Large intestine (tissue), 3 donors: ENCODE results near the gene SHANK2. TPM values are rescaled to one million over a fixed set of nuclear protein-coding genes. Genes with fewer than 3 reads are reported as not detected.

Experiments
- DNase-seq, 2 donors: peaks; one replicate each; pipeline versions ENCODE4 v3.0.0 to v3.0.0-alpha.2; 2013
- H3K27ac ChIP-seq: one replicate; pipeline ENCODE4 v1.5.1; 2013; ENCODE audit warnings: low read length
- H3K27me3 ChIP-seq: 2 replicates; pipeline ENCODE4 v1.6.1; 2013; ENCODE audit warnings: low read length; ENCODE audit not compliant: control insufficient read depth, insufficient read depth
- H3K36me3 ChIP-seq: 2 replicates; pipeline ENCODE4 v1.6.1; 2013; ENCODE audit warnings: low read length; ENCODE audit not compliant: control insufficient read depth, insufficient read depth
- H3K4me1 ChIP-seq: one replicate; pipeline ENCODE4 v1.6.1; 2013; ENCODE audit warnings: low read length; ENCODE audit not compliant: control insufficient read depth, insufficient read depth
- H3K4me3 ChIP-seq: one replicate; pipeline ENCODE4 v1.5.1; 2013; ENCODE audit warnings: low read length
- H3K9me3 ChIP-seq: one replicate; pipeline ENCODE4 v1.6.1; 2013; ENCODE audit warnings: mild to moderate bottlenecking, low read depth, low read length, moderate library complexity; ENCODE audit not compliant: control insufficient read depth
- whole genome bisulfite sequencing: methylation state at CpG from one replicate; pipeline ENCODE4 v1.1.5; 2013; ENCODE audit warnings: low lambda C conversion rate; ENCODE audit not compliant: insufficient coverage; 5-methylcytosine and 5-hydroxymethylcytosine counted together
- polyA plus RNA-seq: library from polyadenylated mRNA; unstranded; fragments of 120-200 nt; gene quantifications from one replicate; pipeline ENCODE4 v1.2.1, GENCODE V29; 2013

The SHANK2 gene
- polyA plus RNA-seq, 1 donor: 16.5 TPM

DNA sequence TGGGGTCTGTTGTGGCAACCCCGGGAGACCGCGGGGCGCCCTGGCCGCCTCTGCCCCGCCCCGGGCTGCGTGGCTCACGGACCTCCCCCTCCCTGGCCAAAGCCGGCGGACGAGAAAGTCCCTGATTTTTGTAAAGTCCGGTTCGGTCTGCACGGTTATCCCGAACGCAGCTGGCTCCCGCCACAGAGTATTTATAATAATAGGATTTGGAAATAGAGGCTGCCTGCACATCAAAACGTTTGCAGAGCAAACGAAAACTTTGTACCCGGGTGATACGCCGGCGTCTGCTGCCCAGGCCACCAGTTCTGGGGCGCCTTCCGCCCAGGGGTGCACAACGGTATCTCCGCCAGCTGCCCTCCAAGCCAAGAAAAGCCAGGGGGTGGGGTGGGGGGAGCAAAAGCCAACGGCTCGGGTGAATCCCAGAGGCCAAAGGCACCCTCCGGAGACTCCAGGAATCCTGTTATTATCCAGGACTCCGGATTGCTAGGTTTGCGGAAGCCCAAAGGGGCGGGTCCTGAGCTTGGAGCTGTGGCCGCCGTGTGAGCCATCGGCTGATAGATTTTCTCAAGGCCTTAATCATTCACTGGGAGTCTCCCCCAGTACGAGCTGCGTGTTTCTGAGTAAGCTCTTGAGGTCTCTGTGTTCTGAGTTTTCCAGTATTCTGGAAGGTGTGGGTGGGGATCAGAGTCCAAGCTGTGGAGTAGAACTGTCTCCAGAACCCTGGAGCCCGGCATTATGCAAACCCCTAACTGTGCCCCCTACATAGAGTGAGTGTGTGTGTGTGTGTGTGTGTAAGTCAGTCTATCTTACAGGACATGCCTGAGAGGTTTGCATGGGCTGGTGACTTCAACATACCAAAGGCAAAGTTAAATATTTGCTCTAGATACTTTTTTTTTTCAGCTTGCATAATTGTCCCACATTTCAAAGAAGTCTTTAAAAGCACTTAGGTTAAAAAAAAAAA is 673 bp upstream of the SHANK2 start:
- H3K27ac ChIP-seq: peak overlapping the region; percentile 91
- H3K36me3 ChIP-seq: no peaks in the 10 kb centered on the region
- H3K27me3 ChIP-seq: peaks cover 13% of the 10 kb centered on the region
- no CpG with 5 or more reads among the region's 40 CpGs for WGBS
- H3K4me1 ChIP-seq: peaks cover 24% of the 10 kb centered on the region
- H3K4me3 ChIP-seq: peak overlapping the region; percentile 57
- peak; percentile 74 to 91 for DNase-seq
- H3K9me3 ChIP-seq: no peaks in the 10 kb centered on the region

DNA sequence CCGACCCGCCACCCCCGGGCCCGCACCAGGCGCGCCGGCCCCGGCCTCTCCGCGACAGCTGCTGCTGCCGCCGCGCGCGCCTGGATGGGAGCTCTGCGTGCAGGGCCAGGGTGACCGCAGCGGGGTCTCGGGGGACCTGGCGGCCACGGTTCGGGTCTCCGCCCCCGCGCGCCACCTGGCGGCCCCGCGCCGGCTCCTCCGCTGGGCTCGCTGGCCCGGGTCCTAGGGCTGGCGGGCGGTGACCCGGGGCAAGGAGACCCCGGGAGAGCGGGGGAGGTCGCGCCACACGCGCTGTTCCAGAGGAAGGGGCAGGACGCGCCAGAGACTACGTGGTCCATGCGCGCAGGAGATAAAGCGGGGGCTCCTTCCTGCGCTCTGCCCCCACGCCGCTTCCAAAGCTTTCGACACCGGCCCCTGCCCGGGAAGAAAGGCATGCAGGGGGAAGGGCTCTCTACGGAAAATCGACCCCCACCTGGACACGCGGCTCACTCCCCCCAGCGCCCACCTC is 562 bp downstream of the SHANK2 start:
- peak in 1 of 2 donors; percentile 67 for DNase-seq
- Histone ChIP-seq H3K27ac (peak overlapping the region; percentile 94), H3K9me3 (no peaks in the 10 kb centered on the region), H3K27me3 (peaks cover 13% of the 10 kb centered on the region), H3K4me3 (peak overlapping the region; percentile 96), H3K4me1 (peaks cover 24% of the 10 kb centered on the region), H3K36me3 (no peaks in the 10 kb centered on the region)
- WGBS: no CpG with 5 or more reads among the region's 59 CpGs

DNA sequence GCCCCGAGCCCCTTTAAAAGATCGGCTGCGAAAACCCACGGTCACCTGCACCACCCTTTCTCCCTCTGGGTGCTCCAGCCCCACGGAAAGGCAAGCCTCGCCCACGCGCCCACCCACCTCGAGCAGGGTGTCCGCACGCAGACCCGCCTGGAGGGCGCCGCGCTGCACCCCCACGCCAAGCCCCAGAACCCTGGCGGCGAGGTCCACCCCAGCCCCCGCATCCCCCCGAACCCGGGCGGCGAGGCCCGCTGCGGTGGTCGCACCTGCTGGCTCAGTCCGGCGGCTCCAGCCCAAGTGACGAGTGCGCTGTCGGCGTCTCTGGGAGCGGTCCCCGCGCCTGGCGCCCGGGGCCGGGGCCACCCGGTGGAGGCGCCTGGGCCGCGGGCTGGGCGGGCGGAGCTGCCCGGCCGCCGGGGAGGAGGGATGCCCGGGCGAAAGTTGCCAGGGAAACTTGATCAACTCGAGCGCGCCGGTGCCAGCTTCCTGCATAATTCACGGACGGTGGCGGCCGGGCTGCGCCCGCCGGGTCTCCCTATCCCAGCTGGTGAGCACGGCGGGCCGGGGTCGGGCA is 1.1 kb downstream of the SHANK2 start:
- Histone ChIP-seq H3K27me3 (peaks cover 13% of the 10 kb centered on the region), H3K4me1 (peaks cover 24% of the 10 kb centered on the region), H3K27ac (no peak overlapping the region), H3K36me3 (no peaks in the 10 kb centered on the region), H3K9me3 (no peaks in the 10 kb centered on the region), H3K4me3 (peak overlapping the region; percentile 50)
- no CpG with 5 or more reads among the region's 64 CpGs for WGBS
- DNase-seq: peak in 1 of 2 donors; percentile 12

DNA sequence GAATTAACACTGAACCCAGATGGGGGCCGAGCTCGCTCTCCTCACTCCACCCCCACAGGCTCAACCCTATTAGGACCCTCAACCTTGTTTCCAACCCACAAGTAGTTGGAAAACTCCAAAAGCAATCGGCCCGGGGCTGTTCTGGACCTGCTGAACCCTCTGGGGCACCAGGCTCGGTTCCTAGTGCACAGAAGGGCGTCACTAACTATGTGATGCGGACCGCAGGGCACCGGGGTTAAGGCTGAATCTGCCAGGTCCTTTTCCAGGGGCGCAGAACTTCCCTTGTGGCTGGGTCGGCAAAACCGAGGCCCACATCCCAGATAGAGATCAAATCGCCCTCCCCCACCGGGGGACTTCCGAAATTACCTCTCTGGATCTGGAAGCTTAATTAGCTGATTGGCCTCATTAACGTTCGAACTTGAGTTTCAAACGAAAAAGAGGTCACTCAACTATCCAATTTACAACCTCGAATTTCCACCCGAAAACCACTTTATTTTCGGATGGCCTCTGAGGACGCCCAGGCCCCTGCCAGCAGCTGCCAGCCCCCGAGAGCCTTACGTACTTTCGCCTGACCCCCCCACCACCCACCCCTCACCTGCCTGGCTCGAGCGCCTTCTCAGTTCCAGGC is 1.7 kb downstream of the SHANK2 start:
- no peak overlapping the region for H3K27ac ChIP-seq
- H3K4me3 ChIP-seq: peak overlapping the region; percentile 50
- peak in 1 of 2 donors; percentile 30 for DNase-seq
- WGBS: no CpG with 5 or more reads among the region's 27 CpGs
- H3K27me3 ChIP-seq: peaks cover 13% of the 10 kb centered on the region
- H3K36me3 ChIP-seq: no peaks in the 10 kb centered on the region
- H3K9me3 ChIP-seq: no peaks in the 10 kb centered on the region
- peaks cover 20% of the 10 kb centered on the region for H3K4me1 ChIP-seq

DNA sequence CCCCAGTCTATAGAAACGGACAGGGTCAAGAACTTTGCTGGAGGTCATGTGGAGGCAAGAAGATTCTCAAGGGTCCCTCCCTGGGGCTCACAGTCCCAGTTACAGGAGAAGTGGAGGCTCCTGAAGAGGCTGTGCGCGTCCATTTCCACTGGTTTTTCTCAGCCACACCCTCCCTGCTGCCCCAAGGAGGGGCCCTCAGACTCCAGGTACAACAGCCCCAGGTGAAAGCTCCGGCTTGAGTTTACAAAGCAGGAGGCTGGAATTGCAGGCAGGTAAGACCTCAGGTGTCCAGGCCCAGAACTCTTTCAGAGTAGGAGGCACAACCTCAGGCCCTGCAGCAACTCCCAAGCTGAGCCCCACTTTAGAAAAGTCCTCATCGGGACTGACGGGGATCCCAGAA is 3.1 kb downstream of the SHANK2 start:
- no peaks in the 10 kb centered on the region for H3K9me3 ChIP-seq
- H3K27ac ChIP-seq: no peak overlapping the region
- H3K4me3 ChIP-seq: no peak overlapping the region
- peaks cover 20% of the 10 kb centered on the region for H3K4me1 ChIP-seq
- DNase-seq: peak in 1 of 2 donors; percentile 37
- H3K36me3 ChIP-seq: no peaks in the 10 kb centered on the region
- no CpG with 5 or more reads among the region's 6 CpGs for WGBS
- H3K27me3 ChIP-seq: peaks cover 13% of the 10 kb centered on the region

DNA sequence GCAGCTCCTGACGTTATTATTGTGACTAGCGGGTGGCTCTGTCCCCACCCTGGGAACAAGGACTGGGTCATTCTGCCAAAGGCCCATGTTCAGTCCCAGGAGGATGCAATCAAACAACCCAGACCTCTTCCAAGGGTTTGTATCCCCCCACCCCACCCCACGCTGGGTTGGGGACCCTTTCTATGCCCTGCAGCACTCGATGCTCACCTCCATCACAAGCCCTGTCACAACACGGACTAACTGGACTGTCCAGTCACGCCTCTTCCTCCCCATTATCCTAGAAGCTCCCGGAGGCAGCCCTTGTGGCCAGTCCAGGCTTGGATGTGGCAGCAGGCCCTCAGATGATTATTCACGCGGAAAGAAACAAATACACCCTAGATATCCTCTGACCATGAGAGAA is 3.7 kb downstream of the SHANK2 start:
- H3K27me3 ChIP-seq: peaks cover 13% of the 10 kb centered on the region
- H3K9me3 ChIP-seq: no peaks in the 10 kb centered on the region
- WGBS: no CpG with 5 or more reads among the region's 9 CpGs
- H3K4me3 ChIP-seq: no peak overlapping the region
- no peak for DNase-seq
- no peak overlapping the region for H3K27ac ChIP-seq
- peaks cover 13% of the 10 kb centered on the region for H3K4me1 ChIP-seq
- H3K36me3 ChIP-seq: no peaks in the 10 kb centered on the region

DNA sequence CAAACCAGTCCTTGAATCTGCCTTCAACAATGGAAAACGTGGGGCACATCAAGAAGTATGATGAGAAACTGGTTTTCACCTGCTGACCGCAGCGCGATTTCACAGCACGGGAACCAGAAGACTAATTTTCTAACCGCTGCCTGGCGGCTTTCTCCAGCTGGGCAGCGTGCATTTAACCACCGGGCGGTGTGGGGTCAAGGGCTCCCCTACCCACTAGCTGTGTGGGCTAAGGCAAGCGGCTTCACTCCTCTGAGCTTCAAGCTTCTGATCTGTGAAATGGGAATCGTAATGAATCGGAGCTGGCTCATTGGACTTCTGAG is 4.2 kb downstream of the SHANK2 start:
- DNase-seq: no peak
- Histone ChIP-seq H3K36me3 (no peaks in the 10 kb centered on the region), H3K9me3 (no peaks in the 10 kb centered on the region), H3K4me1 (peaks cover 11% of the 10 kb centered on the region), H3K27ac (no peak overlapping the region), H3K27me3 (peaks cover 13% of the 10 kb centered on the region), H3K4me3 (no peak overlapping the region)
- WGBS: no CpG with 5 or more reads among the region's 13 CpGs

DNA sequence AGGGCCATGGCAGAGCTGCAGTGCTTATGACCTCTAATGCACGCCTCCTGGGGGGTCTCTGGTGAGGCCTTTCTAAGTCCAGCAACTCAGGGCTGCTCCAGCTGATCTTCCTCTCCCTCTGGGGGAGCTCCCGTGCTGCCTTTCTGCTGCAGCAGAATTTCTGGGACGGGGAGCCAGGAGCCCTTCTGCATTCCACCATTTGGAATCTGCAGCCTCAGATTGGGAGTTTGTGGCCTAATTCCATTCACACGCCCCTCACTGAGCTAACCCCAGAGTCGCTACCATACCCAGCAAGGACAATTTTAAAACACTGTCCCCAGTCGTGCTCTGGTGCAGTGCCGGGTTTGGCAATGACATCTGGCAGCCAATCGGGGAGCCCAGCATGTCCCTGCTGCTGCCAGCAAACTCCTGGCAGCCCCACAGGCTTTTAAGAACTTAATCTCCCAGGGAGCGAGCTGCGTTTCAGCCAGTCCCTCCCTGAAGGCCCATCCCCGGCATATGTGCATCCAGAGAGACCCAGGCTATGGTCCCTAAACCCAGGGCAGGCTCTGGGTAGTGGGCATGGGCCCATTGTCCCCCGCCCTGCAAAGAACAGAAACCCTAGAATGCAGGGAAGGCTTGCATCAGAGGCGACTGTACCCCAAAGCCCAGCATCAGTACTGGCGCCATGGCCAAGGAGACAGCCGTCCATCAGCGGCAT is 4.7 kb downstream of the SHANK2 start:
- Histone ChIP-seq H3K36me3 (no peaks in the 10 kb centered on the region), H3K27me3 (peaks cover 13% of the 10 kb centered on the region), H3K4me1 (peaks cover 11% of the 10 kb centered on the region), H3K27ac (no peak overlapping the region), H3K4me3 (no peak overlapping the region), H3K9me3 (no peaks in the 10 kb centered on the region)
- no CpG with 5 or more reads among the region's 16 CpGs for WGBS
- DNase-seq: no peak

DNA sequence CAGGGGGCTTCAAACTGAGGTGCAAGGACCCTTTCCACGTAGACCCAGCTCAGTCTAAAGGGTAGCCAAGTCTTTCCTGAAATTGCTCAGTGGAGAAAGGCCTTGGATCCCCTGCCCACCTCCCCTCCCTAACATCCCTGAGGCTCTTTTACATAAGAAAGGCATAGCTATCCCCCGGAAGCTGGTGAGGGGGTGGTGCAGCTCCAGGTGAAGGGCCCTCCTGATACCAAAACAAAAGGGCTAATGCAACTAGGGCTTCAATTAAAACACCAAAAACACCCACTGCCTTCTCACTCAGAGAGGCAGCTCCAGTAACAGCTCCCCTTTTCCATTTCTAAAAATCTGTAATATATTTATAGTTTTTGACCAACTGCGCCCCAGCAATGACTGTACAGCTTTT is 5.8 kb downstream of the SHANK2 start:
- WGBS: no CpG with 5 or more reads among the region's 3 CpGs
- no peak for DNase-seq
- peaks cover 9% of the 10 kb centered on the region for H3K27me3 ChIP-seq

More for the DNA sequence above, 5.8 kb downstream of the SHANK2 start:
- peaks cover 15% of the 10 kb centered on the region for H3K4me1 ChIP-seq
- H3K27ac ChIP-seq: no peak overlapping the region
- H3K9me3 ChIP-seq: no peaks in the 10 kb centered on the region
- H3K4me3 ChIP-seq: no peak overlapping the region
- no peaks in the 10 kb centered on the region for H3K36me3 ChIP-seq
